Pancreas (tissue), 10 donors: ENCODE data around the gene TSSK1B. TPM values are rescaled to one million over a fixed set of nuclear protein-coding genes. Genes with fewer than 3 reads are reported as not detected.
A peak's percentile ranks its signal among the peaks of the same experiment; 100 is the strongest.
"Not testable (repeated sequence)": the region's sequence is repeated elsewhere in the genome, so short reads cannot be mapped to it uniquely, and the experiment has no call there.

Source experiments
- ATAC-seq, 4 donors: fragments of 200-7000 bp; cut with Tn5 transposase; one replicate each; pipeline versions ENCODE4 v1.8.0 to v1.9.1; 2020; ENCODE audit warnings: mild to moderate bottlenecking in 4 of 4, moderate library complexity in 4 of 4
- DNase-seq, 6 donors: peaks; one replicate each; pipeline ENCODE4 v3.0.0-alpha.2; 2020
- FAIRE-seq: peaks from 2 replicates; lab custom pipeline; 2012; peaks lifted over from hg19 to GRCh38; lab: Jason Lieb, UNC
- H3K27ac ChIP-seq, 4 donors: fragments of 200-600 bp; sonication (generic); 1 replicate in 3 of 4; 2 replicates in 1 of 4; pipeline versions ENCODE4 v1.5.0 to v1.8.0; 2020
- H3K27me3 ChIP-seq, 4 donors: fragments of 200-600 bp; one replicate each; pipeline ENCODE4 v1.8.0; 2021
- H3K36me3 ChIP-seq, 3 donors: fragments of 200-600 bp; sonication (generic) in 1 of 3; one replicate each; pipeline versions ENCODE4 v1.5.0 to v1.8.0; 2020 to 2021
- H3K4me1 ChIP-seq, 3 donors: fragments of 200-600 bp; one replicate each; pipeline ENCODE4 v1.8.0; 2021
- H3K4me3 ChIP-seq, 4 donors: fragments of 200-600 bp; sonication (generic) in 2 of 4; one replicate each; pipeline versions ENCODE4 v1.5.0 to v1.8.0; 2020 to 2021
- H3K9me3 ChIP-seq, 4 donors: fragments of 200-600 bp; one replicate each; pipeline ENCODE4 v1.8.0; 2021
- CTCF ChIP-seq, 4 donors: fragments of 200-600 bp; sonication (generic) in 3 of 4; IDR thresholded peaks; one replicate each; pipeline versions ENCODE4 v1.5.0 to v1.8.0; 2021; ENCODE audit warnings: antibody characterized with exemption in 4 of 4
- WGBS, 2 donors: extraction: QIAGEN DNeasy Blood & Tissue Kit; methylation state at CpG; one replicate each; pipeline ENCODE4 v1.1.7; 2013; 5-methylcytosine and 5-hydroxymethylcytosine counted together
- intact Hi-C, 3 donors: fragments of 100-400 bp; cut with DNase I; formaldehyde crosslinking; loops; one replicate each; pipeline versions ENCODE4 v1.11.1 to v1.14.2; 2022
- polyA plus RNA-seq, 2 donors: library from polyadenylated mRNA; stranded (reverse); fragments of 200-250 nt; gene quantifications; one replicate each; pipeline ENCODE4 v1.2.3, GENCODE V29; 2013
- total RNA-seq, 6 donors: library from RNA; stranded (reverse); fragmentation: NEBNext Ultra II Directional in 4 of 6; extraction: Animal tissue kit (Norgen Biotek cat#: 25700) in 4 of 6; gene quantifications; one replicate each; pipeline versions ENCODE4 v1.2.1 to v1.2.4, GENCODE V29; 2021 to 2023
- donor health status: healthy with polysubstance abuse.
- donor health status: DM: no; HTN: no; CAD: no; lungs with moderate emphysema.
- donor health status: DM: no; HTN: no; CAD: no.
- donor health status: control.
- donor health status: control.
- donor health status: Bipolar disorder and iron deficiency.
- donor health status: DM: yes; HTN: yes; CAD: no.
- donor health status: DM: no; HTN: no; CAD: no.
- donor health status: DM: no; HTN: no; CAD: no.
- donor health status: DM: yes; HTN: yes; CAD: no.

Gene TSSK1B
- total and polyA plus RNA-seq, 8 donors, result 0.06 to 0.14 (median 0.08) TPM; not detected in 4

GRCh38 chr5:113425909-113426308 lies 8.9 kb downstream of the TSSK1B start:
- ATAC-seq (no peak), DNase-seq (peak in 1 of 6 donors; percentile 25), FAIRE-seq (no peak)
- no peak for TF ChIP-seq CTCF (IDR thresholded peaks at IDR 0.05)
- 81 to 91% methylated on average over 3 of the region's 3 CpGs for WGBS, 2 donors
- Histone ChIP-seq H3K27me3 (no peaks in the 10 kb centered on the region), H3K4me3 (no peak overlapping the region), H3K27ac (no peak overlapping the region), H3K36me3 (no peaks in the 10 kb centered on the region), H3K4me1 (no peaks in the 10 kb centered on the region), H3K9me3 (no peaks in the 10 kb centered on the region)
- intact Hi-C loops, result no loop called here

GRCh38 chr5:113421693-113422092 lies 13.1 kb downstream of the TSSK1B start:
- no peaks in the 10 kb centered on the region for H3K36me3 ChIP-seq
- H3K9me3 ChIP-seq, result no peaks in the 10 kb centered on the region
- H3K4me3 ChIP-seq, result no peak overlapping the region
- intact Hi-C loops, result no loop called here
- DNase-seq (no peak), FAIRE-seq (no peak), ATAC-seq (no peak)
- H3K27ac ChIP-seq, result no peak overlapping the region
- WGBS, 2 donors, result 68 to 82% methylated on average over 2 of the region's 2 CpGs
- no peaks in the 10 kb centered on the region for H3K4me1 ChIP-seq
- no peaks in the 10 kb centered on the region for H3K27me3 ChIP-seq
- TF ChIP-seq CTCF (IDR thresholded peaks at IDR 0.05), result no peak

GRCh38 chr5:113405530-113405929 lies 29.3 kb downstream of the TSSK1B start:
- no peak for TF ChIP-seq CTCF (IDR thresholded peaks at IDR 0.05)
- intact Hi-C loops, result no loop called here
- ATAC-seq (no peak), DNase-seq (no peak), FAIRE-seq (no peak)
- WGBS, 2 donors, result 75 to 80% methylated on average over 6 of the region's 6 CpGs
- H3K4me1 ChIP-seq, result no peaks in the 10 kb centered on the region
- H3K9me3 ChIP-seq, result no peaks in the 10 kb centered on the region
- H3K4me3 ChIP-seq, result no peak overlapping the region
- no peaks in the 10 kb centered on the region for H3K27me3 ChIP-seq
- no peaks in the 10 kb centered on the region for H3K36me3 ChIP-seq
- no peak overlapping the region for H3K27ac ChIP-seq

- intact Hi-C loops, result no loop called here
- no peak for TF ChIP-seq CTCF (IDR thresholded peaks at IDR 0.05)
- H3K9me3 ChIP-seq, result no peaks in the 10 kb centered on the region
- no peaks in the 10 kb centered on the region for H3K27me3 ChIP-seq
- ATAC-seq (no peak), DNase-seq (no peak), FAIRE-seq (no peak)
- no peak overlapping the region for H3K27ac ChIP-seq
- no peaks in the 10 kb centered on the region for H3K4me1 ChIP-seq
- no peak overlapping the region for H3K4me3 ChIP-seq
- WGBS, 2 donors, result 59 to 63% methylated on average over 2 of the region's 2 CpGs
- H3K36me3 ChIP-seq, result no peaks in the 10 kb centered on the region
These were observed 30.5 kb downstream of the TSSK1B start for GRCh38 chr5:113404269-113404668.

- H3K4me1 ChIP-seq, result not testable (repeated sequence)
These were observed 36.8 kb downstream of the TSSK1B start for GRCh38 chr5:113397986-113398385.

More at GRCh38 chr5:113397986-113398385, 36.8 kb downstream of the TSSK1B start:
- DNase-seq, H3K27me3 ChIP-seq, FAIRE-seq, ATAC-seq, H3K4me3 ChIP-seq, H3K9me3 ChIP-seq, H3K27ac ChIP-seq, intact Hi-C loops, H3K36me3 ChIP-seq: not testable (repeated sequence)
- WGBS, 2 donors, result 74 to 78% methylated on average over 4 of the region's 4 CpGs
